ENCODE measurements around the gene GSTP1. TPM values are rescaled to one million over a fixed set of nuclear protein-coding genes. Genes with fewer than 3 reads are reported as not detected.

The GSTP1 gene
- total and polyA plus RNA-seq, 2 of the 8 experiments (the other 6 are each of a cell fraction or from before 2014, with no cell fraction given), result 1,454 to 3,329 TPM

DNA sequence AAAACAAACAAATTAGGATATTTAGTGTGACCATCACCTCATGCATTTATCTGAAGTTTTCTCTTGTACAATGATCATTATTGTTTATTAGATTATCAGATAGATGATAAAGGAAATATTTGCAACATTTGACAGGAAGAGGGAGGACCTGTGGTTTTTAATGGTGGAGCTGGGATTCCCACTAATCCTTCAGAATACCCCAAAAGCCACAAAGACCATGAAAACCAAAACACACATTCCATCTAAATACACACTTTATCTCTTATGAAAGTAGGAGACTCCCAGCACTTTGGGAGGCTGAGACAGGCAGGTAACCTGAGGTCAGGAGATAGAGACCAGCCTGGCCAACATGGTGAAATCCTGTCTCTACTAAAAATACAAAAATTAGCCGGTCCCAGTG is 15.5 kb downstream of the GSTP1 start:
- no peak overlapping the region for H3K27ac ChIP-seq (ENCODE audit: low read depth, low read length)
- no peak overlapping the region for H2BK120ac ChIP-seq (replicated peaks; ENCODE audit: low read depth, low read length)
- ChIA-PET POLR2A (ENCODE audit: partially characterized antibody) (interaction anchor here (1.4 to 5.1 kb wide), 4 partner anchors 9 to 18 kb away, joined by 3 to 64 read pairs (median 6); partner anchors contain the start of gene GSTP1), CTCF (ENCODE audit: partially characterized antibody) (interaction anchor here (1.2 to 2.1 kb wide), 3 partner anchors 9 to 22 kb away, joined by 3 to 6 read pairs (median 4); no protein-coding TSS in a partner anchor)
- H3K9me3 ChIP-seq (ENCODE audit: insufficient read depth in 2 of 2, low read depth in 1 of 2, low read length in 1 of 2), result peaks cover 5 to 10% of the 10 kb centered on the region in 2 experiments; a peak in 3 of 4 replicates
- H3K4me2 ChIP-seq (ENCODE audit: insufficient read depth in 1 of 2, low read depth in 2 of 2, low read length in 2 of 2), result no peak overlapping the region
- H3K9ac ChIP-seq (replicated peaks in 1 of 4; ENCODE audit: extremely low read depth in 1 of 4, low read depth in 3 of 4, low read length in 3 of 4), result no peak overlapping the region
- 90% methylated on average over 1 of the region's 1 CpG; no CpG with 5 or more reads in 1 of the 2 experiments for WGBS, 2 experiments (ENCODE audit: extremely low coverage in 1 of 2, insufficient coverage in 1 of 2, insufficient read length in 1 of 2, insufficient replicate concordance in 2 of 2, low coverage in 1 of 2, low lambda C conversion rate in 2 of 2, missing lambda C conversion rate in 1 of 2)
- H4K5ac ChIP-seq (ENCODE audit: insufficient read length, low read depth, low read length), result no peak overlapping the region
- H3K4ac ChIP-seq (replicated peaks; ENCODE audit: insufficient read length, low read depth, low read length), result no peak overlapping the region
- H3K18ac ChIP-seq (ENCODE audit: extremely low read depth, low read length), result no peak overlapping the region
- H2BK5ac ChIP-seq (ENCODE audit: low read depth, low read length), result no peak overlapping the region
- no peak overlapping the region for H4K8ac ChIP-seq (ENCODE audit: extremely low read depth, insufficient read depth, low read length)
- H3K4me1 ChIP-seq (replicated peaks in 1 of 4; ENCODE audit: control insufficient read depth in 3 of 4, insufficient read depth in 4 of 4, low read length in 3 of 4), result peaks cover 0 to 3% (median under 1%) of the 10 kb centered on the region in 4 experiments; a peak in 2 of 7 replicates
- no peaks in the 10 kb centered on the region for H3K79me1 ChIP-seq (ENCODE audit: low read depth, low read length)
- H2AK5ac ChIP-seq (ENCODE audit: low read depth, low read length), result no peak overlapping the region
- TF ChIP-seq SP1 (IDR thresholded peaks at IDR 0.05; ENCODE audit: low read depth, low read length) (no peak), TBP (IDR thresholded peaks at IDR 0.05; ENCODE audit: low read depth, low read length) (no peak), CHD1 (IDR thresholded peaks at IDR 0.05; ENCODE audit: low read depth, low read length) (no peak), CBX5 (IDR thresholded peaks at IDR 0.05; ENCODE audit: low read depth, low read length) (no peak), SP4 (IDR thresholded peaks at IDR 0.05; ENCODE audit: low read length) (no peak), HDAC6 (IDR thresholded peaks at IDR 0.05; ENCODE audit: low read depth, low read length) (no peak), BCL11A (IDR thresholded peaks at IDR 0.05; ENCODE audit: low read depth in 2 of 2, low read length in 2 of 2) (no peak), GABPA (IDR thresholded peaks at IDR 0.05; ENCODE audit: borderline replicate concordance, insufficient read depth, low read length) (no peak), SP2 (IDR thresholded peaks at IDR 0.05; ENCODE audit: low read length) (no peak)
- TF ChIP-seq, protein P1, sequence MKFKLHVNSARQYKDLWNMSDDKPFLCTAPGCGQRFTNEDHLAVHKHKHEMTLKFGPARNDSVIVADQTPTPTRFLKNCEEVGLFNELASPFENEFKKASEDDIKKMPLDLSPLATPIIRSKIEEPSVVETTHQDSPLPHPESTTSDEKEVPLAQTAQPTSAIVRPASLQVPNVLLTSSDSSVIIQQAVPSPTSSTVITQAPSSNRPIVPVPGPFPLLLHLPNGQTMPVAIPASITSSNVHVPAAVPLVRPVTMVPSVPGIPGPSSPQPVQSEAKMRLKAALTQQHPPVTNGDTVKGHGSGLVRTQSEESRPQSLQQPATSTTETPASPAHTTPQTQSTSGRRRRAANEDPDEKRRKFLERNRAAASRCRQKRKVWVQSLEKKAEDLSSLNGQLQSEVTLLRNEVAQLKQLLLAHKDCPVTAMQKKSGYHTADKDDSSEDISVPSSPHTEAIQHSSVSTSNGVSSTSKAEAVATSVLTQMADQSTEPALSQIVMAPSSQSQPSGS (IDR thresholded peaks at IDR 0.05; ENCODE audit: low read length), result no peak
- no peaks in the 10 kb centered on the region for H3K79me2 ChIP-seq (ENCODE audit: control insufficient read depth in 1 of 2, insufficient read depth in 2 of 2, low read length in 2 of 2)
- H3K56ac ChIP-seq (replicated peaks; ENCODE audit: insufficient read length, low read depth, low read length), result no peak overlapping the region
- no peak overlapping the region for H2BK20ac ChIP-seq (ENCODE audit: low read length)
- DNase-seq (ENCODE audit: low read depth in 1 of 2, low spot score in 2 of 2) (no peak), FAIRE-seq (no peak)
- no peak overlapping the region for H3K23ac ChIP-seq (ENCODE audit: insufficient read length)
- no peaks in the 10 kb centered on the region for H3K36me3 ChIP-seq (ENCODE audit: control insufficient read depth in 2 of 4, insufficient read depth in 4 of 4, low read length in 3 of 4)
- H4K91ac ChIP-seq (replicated peaks; ENCODE audit: insufficient read length, low read length), result no peak overlapping the region
- no peak overlapping the region for H3K4me3 ChIP-seq (ENCODE audit: extremely low read depth in 1 of 4, insufficient read depth in 2 of 4, low read depth in 3 of 4, low read length in 4 of 4)
- H3K23me2 ChIP-seq (ENCODE audit: low read depth, low read length), result no peaks in the 10 kb centered on the region
- H3K14ac ChIP-seq (ENCODE audit: insufficient read length), result no peak overlapping the region
- H2BK15ac ChIP-seq (ENCODE audit: low read length), result no peak overlapping the region
- H3K27me3 ChIP-seq (replicated peaks in 1 of 4; ENCODE audit: control insufficient read depth in 3 of 4, extremely low read depth in 1 of 4, insufficient read depth in 3 of 4, low read length in 3 of 4), result no peaks in the 10 kb centered on the region; a peak in 1 of 7 replicates
- H2BK12ac ChIP-seq (ENCODE audit: low read depth, low read length), result no peak overlapping the region
- H4K20me1 ChIP-seq (replicated peaks in 1 of 2; ENCODE audit: control insufficient read depth in 1 of 2, insufficient read depth in 2 of 2, low read length in 2 of 2), result no peaks in the 10 kb centered on the region
- no peak overlapping the region for H2AFZ ChIP-seq (ENCODE audit: low read length)
